Stimulated activated CD8-positive, alpha-beta memory T cell treated with anti-CD3 and anti-CD28 coated beads, Interleukin-4, amount 100 ng/mL, for 24 hours (primary cell): ENCODE results near the gene GPR26.

Source experiments
- DNase-seq: peaks from one replicate; pipeline ENCODE4 v3.0.0-alpha.2; 2020; ENCODE audit warnings: low read depth

Gene GPR26

GRCh38 chr10:123648595-123648994, 17.6 kb upstream of the GPR26 start:
- DNase-seq = no peak

DNA sequence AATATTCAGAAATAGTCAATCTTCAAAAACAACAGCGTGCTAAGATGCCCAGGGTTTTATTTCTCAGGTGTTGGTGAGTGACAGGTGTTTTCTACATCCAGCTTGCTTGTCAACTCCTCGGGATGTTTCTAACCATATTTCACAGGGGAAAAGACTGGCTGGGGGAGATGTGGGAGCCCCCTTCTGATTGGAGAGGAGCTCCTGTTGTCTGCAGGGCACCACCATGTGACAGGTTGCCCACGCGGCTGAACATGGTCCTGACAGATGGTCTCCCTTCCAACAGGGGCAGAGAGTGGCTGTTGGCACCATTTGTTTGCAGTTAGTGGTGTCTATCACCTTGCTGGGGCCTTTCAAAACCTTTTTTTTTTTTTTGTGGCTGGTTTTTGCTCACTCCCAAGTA, 16.5 kb upstream of the GPR26 start:
- no peak for DNase-seq

GRCh38 chr10:123651421-123652047, 14.6 kb upstream of the GPR26 start:
- DNase-seq = no peak

DNA sequence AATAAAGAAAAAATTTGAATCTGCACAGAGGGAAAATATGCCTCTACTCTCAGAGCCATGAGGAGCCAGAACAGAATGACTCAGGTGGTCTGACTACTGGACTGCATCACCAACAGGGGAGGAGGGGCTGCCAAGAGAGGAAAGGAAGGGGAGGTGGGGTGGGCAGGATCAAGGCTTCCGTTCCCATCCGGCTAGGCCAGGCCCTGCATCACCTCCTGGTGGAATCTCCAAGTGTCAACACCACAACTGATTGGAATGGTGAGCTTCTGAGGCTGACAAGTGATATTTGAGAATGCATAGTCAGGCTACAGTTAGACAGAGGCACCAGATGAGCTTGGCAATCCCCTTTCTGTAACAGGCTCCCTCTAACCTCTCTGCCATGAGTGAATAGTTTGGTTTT, 10.4 kb upstream of the GPR26 start:
- DNase-seq = no peak

GRCh38 chr10:123663522-123663921, 2.6 kb upstream of the GPR26 start:
- DNase-seq = no peak

- no peak for DNase-seq
Observed at GRCh38 chr10:123665491-123666286, 466 bp upstream of the GPR26 start.

GRCh38 chr10:123669886-123670285, 3.7 kb downstream of the GPR26 start:
- no peak for DNase-seq

DNA sequence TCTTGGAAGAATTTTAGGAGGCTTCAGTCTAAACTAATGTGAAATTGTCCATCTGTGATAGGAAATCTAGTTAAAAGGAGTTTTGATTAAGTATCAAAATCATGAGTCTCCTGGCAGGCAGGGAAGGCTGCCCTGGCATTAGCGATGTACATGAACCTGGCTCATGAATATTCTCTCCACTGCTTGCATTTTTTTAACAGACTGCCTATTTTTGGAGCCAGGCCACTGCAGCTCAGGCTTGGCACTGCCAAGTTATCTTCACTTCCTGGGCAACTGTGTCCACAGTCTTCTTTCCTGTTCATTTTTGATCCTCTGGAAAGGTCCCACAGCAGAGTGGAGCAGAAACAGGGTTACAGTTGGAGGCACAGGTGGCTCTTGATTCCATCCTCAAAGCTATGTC, 7.0 kb downstream of the GPR26 start:
- DNase-seq = no peak

GRCh38 chr10:123674741-123675140, 8.6 kb downstream of the GPR26 start:
- DNase-seq = no peak

DNA sequence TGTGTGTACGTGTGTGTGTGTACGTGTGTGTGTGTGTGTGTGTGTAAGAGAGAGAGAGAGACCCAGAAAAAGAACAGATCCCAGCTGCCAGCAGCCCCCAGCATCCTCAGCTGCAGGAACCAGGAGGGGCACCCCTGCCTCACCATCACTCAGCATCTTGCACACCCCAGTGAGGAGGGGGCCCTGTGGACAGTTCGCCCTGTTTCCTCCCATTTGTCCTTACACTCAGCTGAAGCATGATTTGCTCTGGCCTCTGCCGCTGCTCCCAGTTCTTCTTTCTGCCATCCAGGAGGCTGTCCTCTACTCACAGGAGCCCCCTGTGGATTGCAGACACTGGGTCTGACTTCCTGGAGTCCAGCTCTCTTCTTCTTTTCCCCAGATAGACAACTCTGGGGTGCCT, 9.7 kb downstream of the GPR26 start:
- DNase-seq = no peak

DNA sequence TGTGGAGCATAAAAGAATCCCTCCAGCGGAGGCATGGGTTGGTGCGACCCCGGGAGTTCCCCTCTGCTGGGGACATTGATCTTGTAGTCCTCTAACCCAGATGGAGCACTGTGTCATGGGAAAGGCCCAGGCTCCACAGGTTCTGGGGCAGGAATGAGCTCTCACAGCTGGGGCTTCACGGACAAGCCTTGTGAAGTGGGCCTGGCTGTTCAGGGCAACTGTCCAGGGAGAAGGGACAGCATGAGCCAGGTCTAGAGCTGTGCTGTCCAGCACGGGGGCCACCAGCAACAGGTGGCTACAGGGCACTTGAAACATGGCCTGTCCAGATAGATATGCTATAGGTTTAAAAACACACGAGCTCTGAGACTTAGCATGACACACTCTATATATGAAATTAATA, 11.4 kb downstream of the GPR26 start:
- DNase-seq = no peak

DNA sequence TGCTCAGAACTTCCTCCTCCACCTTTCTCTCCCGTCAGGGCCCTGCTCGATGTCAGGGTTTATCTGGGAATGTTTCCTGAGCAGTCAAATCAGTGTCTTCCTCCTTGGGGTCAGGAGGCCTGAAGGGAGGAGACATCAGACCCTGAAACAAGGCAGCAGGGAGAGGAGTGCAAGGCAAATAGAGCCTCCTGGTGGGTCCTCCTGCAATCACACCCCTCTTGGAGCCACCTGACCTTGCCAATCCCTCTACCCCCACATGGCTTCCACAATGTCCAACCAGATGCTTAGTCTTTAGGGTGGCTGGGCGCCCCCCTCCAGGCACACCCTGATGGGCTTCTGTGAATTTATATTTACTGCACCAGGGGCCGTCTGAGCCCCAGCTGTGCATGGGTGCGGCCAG, 12.2 kb downstream of the GPR26 start:
- DNase-seq = no peak

DNA sequence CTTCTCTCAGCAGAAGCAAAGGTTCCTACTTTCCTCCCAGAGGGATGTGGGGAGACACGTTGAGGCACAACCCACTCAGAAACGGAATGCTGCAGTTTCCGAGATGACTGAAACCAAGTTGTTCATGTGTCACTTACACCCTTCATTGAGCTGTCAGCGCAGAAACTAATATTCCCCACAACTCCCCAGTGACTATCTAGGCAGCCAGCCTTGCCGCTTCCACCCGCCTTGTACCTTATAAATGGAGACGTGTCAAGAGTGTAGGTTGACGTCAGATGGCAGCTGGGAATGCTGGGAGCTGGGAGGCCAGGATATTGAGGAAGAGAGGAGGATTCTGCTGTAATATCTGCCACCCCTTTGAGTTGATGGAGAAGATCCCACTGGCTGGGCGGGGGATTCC, 15.1 kb downstream of the GPR26 start:
- no peak for DNase-seq

GRCh38 chr10:123682477-123682876, 16.3 kb downstream of the GPR26 start:
- no peak for DNase-seq

- no peak for DNase-seq
Observed at GRCh38 chr10:123683459-123683858, 17.3 kb downstream of the GPR26 start.

GRCh38 chr10:123683865-123684264, 17.7 kb downstream of the GPR26 start:
- no peak for DNase-seq

- DNase-seq = no peak
Observed at GRCh38 chr10:123685260-123685659, 19.1 kb downstream of the GPR26 start.

- no peak for DNase-seq
Observed at GRCh38 chr10:123687758-123688157, 21.6 kb downstream of the GPR26 start.

GRCh38 chr10:123689880-123690279, 23.7 kb downstream of the GPR26 start:
- no peak for DNase-seq

DNA sequence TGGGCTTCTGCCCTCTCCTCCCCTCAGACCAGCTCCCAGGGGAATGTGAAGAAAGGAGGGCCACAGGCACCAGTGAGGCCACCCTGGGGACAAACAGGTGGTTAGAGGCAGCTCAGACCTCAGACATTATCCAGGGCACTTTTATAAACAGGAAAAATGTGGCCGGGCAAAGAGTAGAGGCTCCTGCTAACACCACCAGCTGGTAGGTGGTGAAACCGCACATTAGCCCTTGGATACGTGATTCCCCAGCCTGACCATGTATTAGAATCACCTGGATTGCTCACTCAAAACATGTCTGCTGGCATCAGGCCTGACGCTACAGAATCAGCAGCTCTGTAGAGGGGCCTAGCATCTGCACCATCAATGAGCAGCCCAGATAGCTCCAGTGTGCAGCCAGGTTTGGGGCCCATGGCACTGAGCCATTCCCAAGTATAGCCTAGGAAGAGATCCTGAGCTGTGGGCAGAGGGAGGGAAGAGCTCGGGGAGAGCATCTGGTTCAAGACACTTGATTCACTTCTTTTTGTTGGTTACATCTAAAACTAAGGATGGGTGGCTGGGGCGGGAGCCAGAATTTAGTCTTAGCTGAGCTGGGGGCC, 37.1 kb downstream of the GPR26 start:
- DNase-seq = no peak

GRCh38 chr10:123704076-123704475, 37.9 kb downstream of the GPR26 start:
- DNase-seq = no peak

GRCh38 chr10:123704812-123705211, 38.7 kb downstream of the GPR26 start:
- DNase-seq = no peak

GRCh38 chr10:123706236-123706635, 40.1 kb downstream of the GPR26 start:
- DNase-seq = no peak

- DNase-seq = no peak
Observed at GRCh38 chr10:123715546-123715945, 49.4 kb downstream of the GPR26 start.
